Measurements from ENCODE around the gene BCL3.

The BCL3 gene

GRCh38 chr19:44742330-44743061, 6.0 kb upstream of the BCL3 start:
- no peak for DNase-seq

DNA sequence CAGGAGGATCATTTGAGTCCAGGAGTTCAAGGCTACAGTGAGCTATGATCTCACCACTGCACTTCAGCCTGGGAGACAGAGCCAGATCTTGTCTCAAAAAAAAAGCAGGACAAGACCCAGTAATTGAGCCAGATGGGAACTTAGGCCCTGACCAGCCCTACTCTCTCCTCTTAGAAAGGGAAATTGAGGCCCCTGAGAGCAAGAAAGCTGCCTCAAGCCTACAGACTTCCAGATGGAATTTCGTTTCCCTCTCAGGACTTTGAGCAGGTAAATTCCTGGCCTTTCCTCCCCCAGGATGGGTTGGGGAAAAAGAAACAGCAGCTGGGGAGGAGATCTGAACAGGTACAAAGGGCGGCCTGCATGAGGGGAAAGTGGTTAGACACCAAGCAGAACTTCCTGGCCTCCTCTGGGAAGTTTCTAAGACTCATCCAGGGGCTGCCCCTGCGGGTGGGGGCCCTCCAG, 3.6 kb upstream of the BCL3 start:
- no peak for DNase-seq

GRCh38 chr19:44745341-44745831, 3.1 kb upstream of the BCL3 start:
- no peak for DNase-seq

- DNase-seq = no peak
These were observed 2.5 kb upstream of the BCL3 start for GRCh38 chr19:44745887-44746600.

- no peak for DNase-seq
These were observed 1.9 kb upstream of the BCL3 start for GRCh38 chr19:44746616-44746945.

DNA sequence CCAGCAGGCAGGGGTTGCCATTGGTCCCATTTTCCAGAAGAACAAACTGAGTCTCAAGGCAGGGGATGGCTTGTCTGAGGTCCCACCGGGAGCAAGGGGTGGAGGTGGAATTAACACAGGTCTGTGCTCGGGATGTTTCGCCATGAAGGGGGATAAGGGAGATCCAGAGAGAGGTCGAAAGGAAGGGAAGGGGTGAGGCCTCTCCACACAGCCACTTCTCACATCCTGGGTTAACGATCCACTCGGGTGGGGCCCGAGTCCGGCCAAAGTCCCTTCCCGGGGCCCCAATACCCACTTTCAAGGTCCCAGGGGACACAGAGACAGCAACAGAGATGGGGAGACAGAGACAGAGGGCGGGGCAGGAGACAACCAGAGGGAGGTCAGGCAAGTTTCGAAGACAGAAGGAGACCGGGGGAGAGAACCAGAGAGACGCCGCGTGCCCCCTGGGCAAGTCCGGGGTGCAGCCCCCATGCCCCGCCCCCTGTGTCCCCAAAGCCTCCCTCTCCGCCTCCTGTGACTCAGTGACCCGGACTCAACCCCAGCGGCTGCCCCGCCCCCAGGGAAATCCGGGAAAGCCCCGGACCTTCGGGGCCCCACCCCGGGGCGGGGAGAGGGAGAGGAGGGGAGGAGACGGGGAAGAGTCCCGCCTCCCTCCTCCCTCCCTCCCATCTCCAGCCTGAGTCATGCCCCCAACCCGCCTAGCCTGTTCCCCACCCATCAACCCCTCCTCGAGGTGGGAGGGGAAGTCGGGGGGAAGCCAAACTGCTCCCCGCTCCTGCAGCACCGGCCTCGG, 1.4 kb upstream of the BCL3 start:
- DNase-seq = no peak

GRCh38 chr19:44747739-44748425, 626 bp upstream of the BCL3 start:
- DNase-seq = no peak

DNA sequence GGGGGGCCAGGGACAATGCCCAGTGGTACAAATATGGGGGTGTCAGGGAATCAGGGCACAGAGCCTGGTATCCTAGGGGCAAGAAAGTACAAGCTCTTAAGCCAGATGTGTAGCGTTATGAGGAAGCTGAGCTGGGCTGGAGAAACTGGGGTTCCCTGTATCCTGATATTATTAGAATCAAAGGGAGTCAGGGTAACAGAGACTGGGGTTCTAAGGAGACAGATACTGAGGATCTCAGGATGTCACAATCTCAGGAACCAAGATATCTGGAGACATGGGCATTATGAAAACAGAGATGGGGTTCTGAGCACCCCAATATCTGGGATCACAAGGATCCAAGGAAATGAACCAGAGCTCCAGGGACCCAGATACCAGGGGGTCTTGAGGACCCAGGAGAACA, 784 bp downstream of the BCL3 start:
- no peak for DNase-seq

GRCh38 chr19:44749994-44750393, 1.5 kb downstream of the BCL3 start:
- DNase-seq = no peak

- DNase-seq = no peak
These were observed 3.8 kb downstream of the BCL3 start for GRCh38 chr19:44752123-44752815.

- DNase-seq = no peak
These were observed 4.5 kb downstream of the BCL3 start for GRCh38 chr19:44752816-44753625.

GRCh38 chr19:44753626-44753931, 5.1 kb downstream of the BCL3 start:
- no peak for DNase-seq

- no peak for DNase-seq
These were observed 5.6 kb downstream of the BCL3 start for GRCh38 chr19:44753932-44754749.

- DNase-seq = no peak
These were observed 6.2 kb downstream of the BCL3 start for GRCh38 chr19:44754750-44755080.

GRCh38 chr19:44755219-44755618, 6.7 kb downstream of the BCL3 start:
- no peak for DNase-seq

DNA sequence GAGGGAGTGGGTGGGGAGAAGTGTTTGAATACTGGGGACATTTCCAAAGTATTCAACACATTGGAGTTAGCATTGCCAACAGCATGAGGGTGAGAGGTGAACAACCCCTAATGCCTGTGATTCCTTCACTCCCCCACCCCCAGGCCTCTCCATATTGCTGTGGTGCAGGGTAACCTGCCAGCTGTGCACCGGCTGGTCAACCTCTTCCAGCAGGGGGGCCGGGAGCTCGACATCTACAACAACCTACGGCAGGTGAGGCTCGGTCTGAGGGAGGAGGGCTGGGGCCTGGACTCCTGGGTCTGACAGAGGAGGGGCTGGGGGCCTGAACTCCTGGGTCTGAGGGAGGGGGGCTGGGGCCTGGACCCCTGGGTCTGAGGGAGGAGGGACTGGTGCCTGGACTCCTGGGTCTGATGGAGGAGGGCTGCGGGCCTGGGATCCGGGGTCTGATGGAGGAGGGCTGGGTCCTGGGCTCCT, 7.6 kb downstream of the BCL3 start:
- no peak for DNase-seq

DNA sequence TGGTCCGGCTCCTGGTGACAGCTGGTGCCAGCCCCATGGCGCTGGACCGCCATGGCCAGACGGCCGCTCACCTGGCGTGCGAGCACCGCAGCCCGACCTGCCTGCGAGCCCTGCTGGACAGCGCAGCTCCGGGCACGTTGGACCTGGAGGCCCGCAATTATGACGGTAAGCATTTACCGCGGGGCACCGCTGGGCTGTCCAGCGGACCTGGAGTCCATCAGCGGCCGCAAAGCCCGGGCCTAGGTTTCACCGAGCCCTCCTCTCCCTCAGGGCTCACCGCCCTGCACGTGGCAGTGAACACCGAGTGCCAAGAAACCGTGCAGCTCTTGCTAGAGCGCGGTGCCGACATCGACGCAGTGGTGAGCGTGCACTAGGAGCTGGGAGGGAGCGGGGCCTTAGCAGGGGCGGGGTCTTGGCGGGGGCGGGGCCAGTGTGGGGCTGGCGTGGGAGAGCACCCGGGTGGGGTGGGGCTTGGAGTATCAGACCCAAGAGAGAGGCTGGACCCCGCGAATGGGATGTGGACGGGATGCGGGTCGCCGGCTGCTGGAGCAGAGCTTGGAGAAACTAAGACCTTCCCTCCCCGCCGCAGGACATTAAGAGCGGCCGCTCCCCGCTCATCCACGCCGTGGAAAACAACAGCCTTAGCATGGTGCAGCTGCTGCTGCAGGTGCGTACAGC, 8.7 kb downstream of the BCL3 start:
- no peak for DNase-seq

DNA sequence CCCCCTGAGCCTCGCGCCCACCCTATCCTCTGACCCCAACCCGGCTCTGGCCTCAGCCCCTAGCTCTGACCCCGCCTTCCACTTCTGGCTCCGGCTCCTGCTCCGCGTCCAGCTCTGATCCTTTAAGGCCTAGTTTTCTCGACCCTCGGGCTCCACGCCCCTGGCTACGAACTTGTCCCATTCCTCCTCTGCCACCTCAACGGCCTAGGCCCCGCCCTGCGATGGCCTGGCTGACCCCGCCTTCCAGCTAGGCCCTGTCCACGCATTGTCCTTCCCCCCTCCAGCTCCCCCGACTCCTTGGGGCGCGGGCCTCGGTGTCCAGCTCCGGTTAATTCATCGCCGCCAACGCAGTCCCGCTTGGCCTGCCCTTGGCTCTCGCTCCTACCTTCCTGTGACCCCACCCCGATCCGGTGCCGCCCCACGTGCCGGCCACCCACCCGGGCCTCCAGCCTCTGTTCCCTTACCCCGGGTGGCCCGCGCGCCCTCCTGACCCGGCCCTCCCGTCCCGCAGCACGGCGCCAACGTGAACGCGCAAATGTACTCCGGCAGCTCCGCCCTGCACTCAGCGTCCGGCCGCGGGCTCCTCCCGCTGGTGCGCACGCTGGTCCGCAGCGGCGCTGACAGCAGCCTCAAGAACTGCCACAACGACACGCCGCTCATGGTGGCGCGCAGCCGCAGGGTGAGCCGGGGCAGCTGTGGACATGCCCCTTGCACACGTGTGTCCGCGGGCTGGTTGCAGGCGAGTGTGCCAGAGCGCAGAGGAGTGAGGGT, 9.4 kb downstream of the BCL3 start:
- DNase-seq = no peak

DNA sequence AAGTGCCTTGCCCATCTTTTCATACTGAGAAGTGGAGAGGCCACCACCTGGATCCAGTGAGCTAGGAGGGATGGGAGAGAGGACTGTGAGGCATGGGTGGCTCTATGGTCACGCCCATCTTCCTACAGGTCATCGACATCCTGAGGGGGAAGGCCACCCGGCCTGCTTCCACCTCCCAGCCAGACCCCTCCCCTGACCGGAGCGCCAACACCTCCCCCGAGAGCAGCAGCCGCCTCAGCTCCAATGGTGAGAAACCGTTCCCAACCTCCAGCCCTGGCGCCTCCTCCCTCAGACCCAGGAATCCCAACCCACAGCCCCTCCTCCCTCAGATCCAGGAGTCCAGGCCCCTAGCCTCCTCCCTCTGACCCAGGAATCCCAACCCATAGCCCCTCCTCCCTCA, 10.1 kb downstream of the BCL3 start:
- DNase-seq = no peak
